ENCODE data around the gene DGCR2. TPM values are rescaled to one million over a fixed set of nuclear protein-coding genes. Genes with fewer than 3 reads are reported as not detected.

Gene DGCR2
- polyA plus RNA-seq, 3 donors = 66.1 to 84.0 (median 72.6) TPM

Other genes starting within 250 kb of the DGCR2 start
- gene DGCR6, start 216.1 kb downstream of the DGCR2 start, polyA plus RNA-seq (ENCODE audit: insufficient read length in 3 of 3) = 10 to 100 TPM in 2 of 3 donors, 1 to 10 TPM in 1; 8.6 to 14.0 (median 10.1) TPM
- 10 to 100 TPM; 14.7 to 25.2 (median 23.1) TPM for gene PRODH, start 186.1 kb downstream of the DGCR2 start, polyA plus RNA-seq (ENCODE audit: insufficient read length in 3 of 3)
- gene TSSK2, start 8.9 kb upstream of the DGCR2 start, polyA plus RNA-seq (ENCODE audit: insufficient read length in 3 of 3) = not detected
- 10 to 100 TPM; 11.5 to 17.3 (median 15.7) TPM for gene ESS2, start 22.2 kb upstream of the DGCR2 start, polyA plus RNA-seq (ENCODE audit: insufficient read length in 3 of 3)
- gene GSC2, start 27.9 kb upstream of the DGCR2 start, polyA plus RNA-seq (ENCODE audit: insufficient read length in 3 of 3) = not detected
- gene SLC25A1, start 56.3 kb upstream of the DGCR2 start, polyA plus RNA-seq (ENCODE audit: insufficient read length in 3 of 3) = 10 to 100 TPM; 61.9 to 97.7 (median 91.3) TPM
- 1 to 10 TPM; 4.9 to 6.1 (median 5.0) TPM for gene CLTCL1, start 169.3 kb upstream of the DGCR2 start, polyA plus RNA-seq (ENCODE audit: insufficient read length in 3 of 3)

Measured in renal cortex interstitium (tissue), 3 donors.